H1 (cell line): ENCODE results near the gene CCDC77. TPM values are rescaled to one million over a fixed set of nuclear protein-coding genes. Genes with fewer than 3 reads are reported as not detected.

Experiments used
- BRCA1 ChIP-seq: IDR thresholded peaks from 2 replicates; pipeline ENCODE4 v1.6.1; 2012; ENCODE audit warnings: low read depth, low read length, improper control_type of control experiment
- NRF1 ChIP-seq: IDR thresholded peaks from 2 replicates; pipeline ENCODE4 v1.6.1; 2011; ENCODE audit warnings: mild to moderate bottlenecking, low read depth, low read length, improper control_type of control experiment
- RNF2 ChIP-seq: fragments of 200-900, 300-1000 bp; sonication (generic); IDR thresholded peaks from 2 replicates; pipeline ENCODE4 v1.7.1; 2016; ENCODE audit warnings: borderline replicate concordance, low read depth, mild to moderate bottlenecking, antibody characterized with exemption, low read length; ENCODE audit not compliant: poor library complexity, severe bottlenecking; ENCODE audit errors: missing control alignments
- SIN3A ChIP-seq, 2 experiments: IDR thresholded peaks in 1 of 2; conservative IDR thresholded peaks in 1 of 2; 2 replicates each; pipeline ENCODE4 v1.6.1; 2011 to 2012; ENCODE audit warnings: low read length in 2 of 2, improper control_type of control experiment in 1 of 2, low read depth in 1 of 2, mild to moderate bottlenecking in 1 of 2
- SP2 ChIP-seq: IDR thresholded peaks from 2 replicates; pipeline ENCODE4 v1.6.1; 2012; ENCODE audit warnings: mild to moderate bottlenecking, low read length, inconsistent platforms
- TEAD4 ChIP-seq: IDR thresholded peaks from 2 replicates; pipeline ENCODE4 v1.6.1; 2012; ENCODE audit warnings: low read depth, low read length, inconsistent platforms, mixed read lengths
- polyA plus RNA-seq, 7 experiments: library from polyadenylated mRNA; depleted of rRNA in 3 of 7; stranded (reverse) in 5 of 7; unstranded in 2 of 7; fragments of >200 nt in 5 of 7; fragments of 200-250 nt in 2 of 7; gene quantifications; 1 replicate in 5 of 7; 2 replicates in 1 of 7; 4 replicates in 1 of 7; pipeline versions ENCODE4 v1.2.1 to v1.2.3, GENCODE V29; 2011 to 2013; ENCODE audit warnings: missing spikeins in 2 of 7, mixed read lengths in 2 of 7
- total RNA-seq: library from RNA; stranded (reverse); fragmentation: NEBNext Ultra II Directional; extraction: Animal tissue kit (Norgen Biotek cat#: 25700); gene quantifications from 2 replicates; pipeline ENCODE4 v1.2.1, GENCODE V29; 2021

Gene CCDC77
- total and polyA plus RNA-seq, 2 of the 8 experiments (the other 6 are each of a cell fraction or from before 2014, with no cell fraction given): 10.3 to 30.4 TPM

DNA sequence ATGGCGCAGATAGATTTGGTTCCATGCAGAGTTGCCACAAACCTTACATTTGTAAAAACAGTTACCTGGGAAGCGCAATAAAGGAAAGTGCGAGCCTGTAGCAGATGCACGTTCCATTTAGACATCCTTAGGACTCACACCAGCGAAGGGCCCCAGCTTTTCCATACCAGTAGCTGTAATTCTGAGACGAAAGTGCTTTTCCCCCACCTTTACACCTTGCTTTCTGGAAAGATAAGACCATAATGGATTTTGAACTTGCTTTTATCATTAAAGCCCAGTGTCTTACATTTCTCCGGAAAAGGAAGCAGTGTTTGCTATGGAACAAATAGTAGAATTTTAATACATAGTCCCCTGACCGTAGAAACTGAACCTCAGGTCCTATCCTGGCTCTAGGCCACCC, 616 bp upstream of the CCDC77 start (continued):
- no peak for TF ChIP-seq TEAD4
- no peak for TF ChIP-seq NRF1
- no peak for TF ChIP-seq RNF2
- TF ChIP-seq BRCA1: no peak
- TF ChIP-seq SP2: no peak
- no peak for TF ChIP-seq SIN3A (conservative IDR thresholded peaks at IDR 0.05 in 1 of 2, IDR thresholded peaks at IDR 0.05 in 1 of 2; ENCODE audit: low read depth in 1 of 2, low read length in 2 of 2)
